ENCODE results near the gene MACROH2A1.

Gene MACROH2A1

DNA sequence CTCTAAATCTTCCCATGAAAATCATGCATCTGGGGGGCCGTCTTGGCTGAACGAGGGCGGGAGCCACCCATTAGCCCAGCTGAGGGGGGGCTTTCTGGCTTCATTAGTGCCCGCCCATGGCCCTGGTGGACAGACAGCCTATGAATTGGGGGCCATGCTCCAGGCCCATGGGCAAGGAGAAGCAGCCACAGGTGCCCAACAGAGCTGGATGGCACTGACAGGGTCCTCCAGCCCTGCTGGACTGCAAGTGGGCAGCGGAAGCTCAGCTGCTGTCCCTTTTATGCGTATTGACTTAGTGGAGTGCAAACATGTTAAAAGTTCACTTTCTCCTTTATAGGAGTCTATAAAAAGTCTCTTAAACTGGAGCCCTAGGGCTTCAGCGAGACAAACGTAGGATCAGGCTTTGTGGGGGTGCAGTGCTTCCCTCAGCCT is 75.3 kb downstream of the MACROH2A1 start:
- no peaks in the 10 kb centered on the region for H3K4me1 ChIP-seq (ENCODE audit: control insufficient read depth, insufficient read depth, low read length)

DNA sequence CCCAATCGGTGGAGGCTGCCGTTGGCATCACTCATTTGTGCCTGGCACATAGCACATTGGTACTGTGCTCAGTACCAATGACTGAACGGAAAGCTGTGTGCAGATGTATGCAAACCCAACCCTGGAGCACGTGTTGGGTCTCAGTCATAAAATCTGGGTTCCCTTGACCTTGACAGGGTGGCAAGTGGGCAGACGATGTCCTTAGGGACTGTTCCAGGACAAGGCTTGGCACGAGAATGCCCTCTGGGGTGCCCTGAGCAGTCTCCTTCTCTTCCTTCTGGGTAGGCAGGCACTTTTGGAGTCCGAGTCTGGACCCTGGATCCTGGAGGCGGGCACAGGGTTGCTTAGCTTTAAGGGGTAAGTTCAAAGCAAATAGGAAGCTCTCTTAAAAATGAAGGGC is 75.8 kb downstream of the MACROH2A1 start:
- no peaks in the 10 kb centered on the region for H3K4me1 ChIP-seq (ENCODE audit: control insufficient read depth, insufficient read depth, low read length)
- 90 to 91% methylated on average over 7 to 8 of the region's 8 CpGs for WGBS, 2 experiments
- H3K36me3 ChIP-seq (ENCODE audit: control insufficient read depth, insufficient read depth, low read length), result no peaks in the 10 kb centered on the region
- no peaks in the 10 kb centered on the region for H3K27me3 ChIP-seq (ENCODE audit: control insufficient read depth, insufficient read depth, low read length, poor library complexity, severe bottlenecking)
- H3K4me3 ChIP-seq (ENCODE audit: insufficient read depth, low read depth, low read length), result no peak overlapping the region
- H3K27ac ChIP-seq (ENCODE audit: insufficient read depth, low read depth, low read length, poor library complexity, severe bottlenecking), result no peak overlapping the region
- H3K9me3 ChIP-seq (ENCODE audit: control insufficient read depth, low read length), result no peaks in the 10 kb centered on the region

More for the DNA sequence above, 75.3 kb downstream of the MACROH2A1 start:
- no peaks in the 10 kb centered on the region for H3K36me3 ChIP-seq (ENCODE audit: control insufficient read depth, insufficient read depth, low read length)
- 91 to 96% methylated on average over 8 of the region's 8 CpGs for WGBS, 2 experiments
- H3K9me3 ChIP-seq (ENCODE audit: control insufficient read depth, low read length), result no peaks in the 10 kb centered on the region
- no peak overlapping the region for H3K27ac ChIP-seq (ENCODE audit: insufficient read depth, low read depth, low read length, poor library complexity, severe bottlenecking)
- no peaks in the 10 kb centered on the region for H3K27me3 ChIP-seq (ENCODE audit: control insufficient read depth, insufficient read depth, low read length, poor library complexity, severe bottlenecking)
- no peak overlapping the region for H3K4me3 ChIP-seq (ENCODE audit: insufficient read depth, low read depth, low read length)

DNA sequence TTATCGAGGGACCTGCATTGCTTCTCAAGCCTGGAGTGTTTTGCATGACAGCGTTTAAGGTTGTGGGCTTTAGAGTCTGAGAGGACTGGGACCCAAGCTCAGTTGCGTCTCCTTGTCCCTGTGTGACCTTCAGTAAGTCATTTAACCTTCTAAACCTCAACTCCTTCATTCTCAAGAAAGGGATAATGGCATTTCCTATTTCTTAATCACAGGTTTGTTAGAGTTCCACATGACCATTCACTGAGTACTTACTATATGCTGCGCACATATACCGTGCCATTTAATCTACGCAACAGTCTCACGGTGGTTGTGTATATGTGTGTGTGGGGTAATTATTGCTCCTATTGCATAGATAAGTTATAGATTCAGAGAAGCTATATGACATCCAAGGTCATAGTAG is 76.3 kb downstream of the MACROH2A1 start:
- no peaks in the 10 kb centered on the region for H3K27me3 ChIP-seq (ENCODE audit: control insufficient read depth, insufficient read depth, low read length, poor library complexity, severe bottlenecking)
- WGBS, 2 experiments, result 94 to 98% methylated on average over 7 of the region's 7 CpGs
- no peaks in the 10 kb centered on the region for H3K4me1 ChIP-seq (ENCODE audit: control insufficient read depth, insufficient read depth, low read length)
- H3K36me3 ChIP-seq (ENCODE audit: control insufficient read depth, insufficient read depth, low read length), result no peaks in the 10 kb centered on the region
- H3K27ac ChIP-seq (ENCODE audit: insufficient read depth, low read depth, low read length, poor library complexity, severe bottlenecking), result no peak overlapping the region
- H3K4me3 ChIP-seq (ENCODE audit: insufficient read depth, low read depth, low read length), result no peak overlapping the region
- no peaks in the 10 kb centered on the region for H3K9me3 ChIP-seq (ENCODE audit: control insufficient read depth, low read length)

DNA sequence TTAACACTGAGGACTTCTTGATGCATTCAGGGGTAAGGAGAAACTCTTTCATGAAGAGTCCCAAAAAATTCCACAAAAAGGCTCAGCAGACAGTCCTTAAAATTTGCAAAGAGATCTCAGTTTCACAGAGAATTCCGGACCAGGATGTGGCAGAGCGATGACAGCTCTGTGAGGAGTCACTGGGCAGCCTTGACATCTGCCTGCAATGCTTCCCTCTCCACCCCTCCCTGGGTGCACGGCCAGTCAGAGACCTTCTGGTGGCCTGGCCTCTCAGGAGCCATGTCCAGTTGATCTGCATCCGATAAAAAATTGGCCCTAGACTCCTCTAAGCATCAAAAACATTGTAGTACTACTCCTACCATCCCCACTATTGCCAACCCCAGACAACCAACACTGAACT is 76.8 kb downstream of the MACROH2A1 start:
- no peaks in the 10 kb centered on the region for H3K36me3 ChIP-seq (ENCODE audit: control insufficient read depth, insufficient read depth, low read length)
- H3K4me3 ChIP-seq (ENCODE audit: insufficient read depth, low read depth, low read length), result no peak overlapping the region
- no peak overlapping the region for H3K27ac ChIP-seq (ENCODE audit: insufficient read depth, low read depth, low read length, poor library complexity, severe bottlenecking)
- H3K4me1 ChIP-seq (ENCODE audit: control insufficient read depth, insufficient read depth, low read length), result no peaks in the 10 kb centered on the region
- H3K9me3 ChIP-seq (ENCODE audit: control insufficient read depth, low read length), result no peaks in the 10 kb centered on the region
- no peaks in the 10 kb centered on the region for H3K27me3 ChIP-seq (ENCODE audit: control insufficient read depth, insufficient read depth, low read length, poor library complexity, severe bottlenecking)
- WGBS, 2 experiments, result 90 to 94% methylated on average over 4 of the region's 4 CpGs

DNA sequence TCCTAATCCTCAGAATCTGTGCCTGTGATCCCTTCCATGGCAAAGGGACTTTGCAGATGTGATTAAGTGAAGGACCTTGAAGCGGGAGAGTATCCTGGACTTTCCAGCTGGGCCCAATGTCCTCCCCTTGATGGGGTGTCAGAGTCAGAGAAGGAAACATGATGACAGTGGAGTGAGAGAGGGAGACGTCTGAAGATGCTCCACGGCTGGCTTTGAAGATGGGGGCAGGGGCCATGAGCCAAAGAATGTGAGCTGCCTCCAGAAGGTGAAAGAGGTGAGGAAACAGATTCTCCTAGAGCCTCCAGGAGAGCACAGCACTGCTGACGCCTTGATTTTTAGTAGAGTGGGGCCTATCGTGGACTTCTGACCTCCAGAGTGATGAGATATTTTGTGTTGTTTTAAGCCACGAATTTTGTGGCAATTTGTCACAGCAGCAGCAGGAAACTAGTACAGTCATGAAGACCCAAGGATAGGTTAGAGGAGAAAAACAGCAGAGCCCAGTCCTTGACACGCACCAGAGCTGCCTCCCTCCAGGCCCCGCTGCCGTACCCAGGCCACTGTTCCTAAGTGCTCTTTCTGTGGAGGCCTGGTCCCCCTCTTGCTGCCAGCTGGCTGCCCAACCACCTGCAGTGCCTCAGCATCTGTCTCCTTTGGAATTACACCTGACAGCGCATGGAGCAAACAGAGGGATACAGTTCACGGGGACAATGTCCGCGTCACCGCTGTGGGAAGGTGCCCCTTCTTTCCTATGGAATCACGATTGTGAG is 78.1 kb downstream of the MACROH2A1 start:
- no peaks in the 10 kb centered on the region for H3K27me3 ChIP-seq (ENCODE audit: control insufficient read depth, insufficient read depth, low read length, poor library complexity, severe bottlenecking)
- H3K4me3 ChIP-seq (ENCODE audit: insufficient read depth, low read depth, low read length), result no peak overlapping the region
- no peaks in the 10 kb centered on the region for H3K4me1 ChIP-seq (ENCODE audit: control insufficient read depth, insufficient read depth, low read length)
- H3K36me3 ChIP-seq (ENCODE audit: control insufficient read depth, insufficient read depth, low read length), result no peaks in the 10 kb centered on the region
- no peak overlapping the region for H3K27ac ChIP-seq (ENCODE audit: insufficient read depth, low read depth, low read length, poor library complexity, severe bottlenecking)
- H3K9me3 ChIP-seq (ENCODE audit: control insufficient read depth, low read length), result no peaks in the 10 kb centered on the region
- 92% methylated on average over 15 of the region's 15 CpGs for WGBS, 2 experiments

DNA sequence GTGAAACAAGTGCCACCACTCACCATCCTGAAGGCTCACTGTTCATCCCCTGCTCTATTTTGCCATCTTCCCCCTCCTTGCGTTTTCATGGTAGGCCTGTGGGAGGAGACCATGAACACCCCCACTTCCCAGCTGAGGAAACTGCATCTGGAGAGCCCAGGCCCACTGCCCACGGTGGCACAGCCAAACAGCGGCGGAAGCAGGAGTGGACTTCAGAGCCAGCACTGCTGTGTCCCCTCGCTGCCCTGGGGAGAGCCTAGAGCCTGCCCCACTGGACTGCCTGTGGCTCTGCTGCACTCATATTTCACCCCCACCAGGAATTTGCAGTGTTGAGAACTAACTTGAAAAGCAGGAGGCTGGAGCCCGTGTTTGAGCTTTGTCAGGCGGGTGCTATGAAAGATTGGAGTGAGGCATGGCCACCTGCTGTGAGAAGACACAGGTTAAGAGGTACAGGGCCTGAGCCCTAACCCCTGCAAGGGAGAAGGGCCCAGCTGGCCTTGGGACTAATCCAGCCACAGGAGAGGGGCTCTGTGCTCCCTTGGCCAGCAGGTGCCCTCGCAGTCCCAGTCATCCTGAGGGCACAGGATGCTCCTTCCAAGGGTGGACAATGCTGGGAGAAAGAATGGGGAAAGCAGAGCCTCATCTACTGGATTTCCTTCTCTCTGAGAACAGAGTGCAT is 79.0 kb downstream of the MACROH2A1 start:
- no peaks in the 10 kb centered on the region for H3K9me3 ChIP-seq (ENCODE audit: control insufficient read depth, low read length)
- no peaks in the 10 kb centered on the region for H3K4me1 ChIP-seq (ENCODE audit: control insufficient read depth, insufficient read depth, low read length)
- H3K36me3 ChIP-seq (ENCODE audit: control insufficient read depth, insufficient read depth, low read length), result no peaks in the 10 kb centered on the region
- no peaks in the 10 kb centered on the region for H3K27me3 ChIP-seq (ENCODE audit: control insufficient read depth, insufficient read depth, low read length, poor library complexity, severe bottlenecking)
- WGBS, 2 experiments, result 78 to 82% methylated on average over 8 of the region's 8 CpGs
- H3K4me3 ChIP-seq (ENCODE audit: insufficient read depth, low read depth, low read length), result no peak overlapping the region
- no peak overlapping the region for H3K27ac ChIP-seq (ENCODE audit: insufficient read depth, low read depth, low read length, poor library complexity, severe bottlenecking)

DNA sequence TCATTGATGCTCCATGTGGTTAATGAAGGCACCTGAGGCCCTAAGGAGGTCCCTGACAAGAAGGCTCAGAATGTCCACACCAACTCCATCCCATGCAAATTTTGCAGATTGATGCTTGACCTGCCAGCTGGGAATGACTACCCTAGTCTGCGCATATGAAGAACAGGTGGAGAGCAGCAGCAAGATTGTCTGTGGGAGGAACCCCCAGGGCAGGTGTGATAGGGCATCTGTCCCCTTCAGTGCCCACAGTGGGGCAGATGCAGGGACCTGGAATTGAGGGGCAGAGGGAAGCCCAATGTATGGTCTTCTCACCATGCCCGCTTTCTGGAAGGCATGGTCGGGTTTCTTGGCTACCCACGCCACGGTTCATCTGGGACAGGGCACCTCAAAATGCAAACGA is 79.6 kb downstream of the MACROH2A1 start:
- WGBS, 2 experiments, result 94 to 96% methylated on average over 6 of the region's 6 CpGs
- Histone ChIP-seq H3K27ac (ENCODE audit: insufficient read depth, low read depth, low read length, poor library complexity, severe bottlenecking) (no peak overlapping the region), H3K27me3 (ENCODE audit: control insufficient read depth, insufficient read depth, low read length, poor library complexity, severe bottlenecking) (no peaks in the 10 kb centered on the region), H3K36me3 (ENCODE audit: control insufficient read depth, insufficient read depth, low read length) (no peaks in the 10 kb centered on the region), H3K4me1 (ENCODE audit: control insufficient read depth, insufficient read depth, low read length) (no peaks in the 10 kb centered on the region), H3K9me3 (ENCODE audit: control insufficient read depth, low read length) (no peaks in the 10 kb centered on the region), H3K4me3 (ENCODE audit: insufficient read depth, low read depth, low read length) (no peak overlapping the region)

DNA sequence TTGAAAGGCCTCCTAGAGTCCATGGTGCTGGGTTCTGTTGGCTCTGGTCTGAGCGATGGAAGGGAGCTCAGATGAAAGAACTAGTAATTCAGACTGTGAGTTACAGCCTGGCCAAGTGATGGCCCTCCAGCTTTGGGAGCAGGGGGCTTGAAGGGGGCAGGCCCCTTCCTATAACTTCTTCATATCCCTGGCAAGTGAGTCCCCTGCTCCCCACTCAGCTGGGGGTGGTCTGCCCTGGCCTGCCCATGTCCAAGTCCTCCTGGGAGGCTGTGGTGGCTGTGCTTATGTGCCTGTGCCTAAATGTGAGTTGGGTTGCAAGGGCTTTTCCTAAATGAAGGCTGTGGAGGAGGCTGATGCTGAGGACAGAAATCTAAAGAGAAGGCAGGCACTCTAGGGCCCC is 80.1 kb downstream of the MACROH2A1 start:
- no peaks in the 10 kb centered on the region for H3K36me3 ChIP-seq (ENCODE audit: control insufficient read depth, insufficient read depth, low read length)
- no peak overlapping the region for H3K4me3 ChIP-seq (ENCODE audit: insufficient read depth, low read depth, low read length)
- 91 to 97% methylated on average over 1 of the region's 1 CpG for WGBS, 2 experiments
- no peaks in the 10 kb centered on the region for H3K4me1 ChIP-seq (ENCODE audit: control insufficient read depth, insufficient read depth, low read length)
- no peaks in the 10 kb centered on the region for H3K27me3 ChIP-seq (ENCODE audit: control insufficient read depth, insufficient read depth, low read length, poor library complexity, severe bottlenecking)
- H3K9me3 ChIP-seq (ENCODE audit: control insufficient read depth, low read length), result no peaks in the 10 kb centered on the region
- no peak overlapping the region for H3K27ac ChIP-seq (ENCODE audit: insufficient read depth, low read depth, low read length, poor library complexity, severe bottlenecking)

DNA sequence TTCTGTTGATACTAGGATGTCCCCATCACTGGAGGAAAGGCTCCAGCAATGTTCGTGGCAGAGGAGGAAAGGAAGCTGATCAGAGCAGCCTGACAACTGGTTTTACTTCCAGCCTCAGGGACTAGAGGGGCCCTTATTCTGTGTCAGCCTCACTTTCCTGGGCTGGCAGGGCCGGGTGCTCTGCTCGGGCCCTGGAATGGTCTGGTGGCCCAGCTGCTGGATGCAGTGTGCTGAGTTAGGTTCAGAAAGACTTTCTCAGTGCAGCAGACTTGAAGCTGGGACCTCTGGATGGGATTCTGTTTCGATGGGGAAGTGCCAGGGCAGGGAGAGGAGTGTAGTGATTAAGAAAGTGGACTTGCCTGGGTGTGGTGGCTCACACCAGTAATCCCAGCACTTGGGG is 81.0 kb downstream of the MACROH2A1 start:
- 92 to 93% methylated on average over 4 of the region's 4 CpGs for WGBS, 2 experiments
- Histone ChIP-seq H3K36me3 (ENCODE audit: control insufficient read depth, insufficient read depth, low read length) (no peaks in the 10 kb centered on the region), H3K9me3 (ENCODE audit: control insufficient read depth, low read length) (no peaks in the 10 kb centered on the region), H3K27ac (ENCODE audit: insufficient read depth, low read depth, low read length, poor library complexity, severe bottlenecking) (no peak overlapping the region), H3K27me3 (ENCODE audit: control insufficient read depth, insufficient read depth, low read length, poor library complexity, severe bottlenecking) (no peaks in the 10 kb centered on the region), H3K4me1 (ENCODE audit: control insufficient read depth, insufficient read depth, low read length) (no peaks in the 10 kb centered on the region), H3K4me3 (ENCODE audit: insufficient read depth, low read depth, low read length) (no peak overlapping the region)

DNA sequence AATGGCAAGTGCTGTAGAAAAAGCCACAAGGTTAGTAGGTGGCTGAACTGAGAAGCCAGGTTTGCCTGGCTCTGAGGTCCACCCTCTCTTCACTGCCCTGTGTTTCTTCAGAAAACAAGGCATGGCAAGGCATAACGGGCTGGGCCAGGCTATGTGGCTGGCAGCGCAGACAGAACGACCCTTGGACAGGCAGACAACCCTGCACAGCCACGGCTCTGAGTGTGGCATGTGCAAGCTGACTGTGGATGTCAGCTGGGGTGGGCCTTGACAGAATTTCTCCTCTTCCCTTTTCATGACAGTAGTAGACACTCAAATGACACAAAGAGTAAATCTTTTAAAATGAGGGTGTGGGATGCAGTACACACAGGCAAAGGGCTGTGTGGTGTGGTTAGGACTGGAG is 81.7 kb downstream of the MACROH2A1 start:
- no peak overlapping the region for H3K27ac ChIP-seq (ENCODE audit: insufficient read depth, low read depth, low read length, poor library complexity, severe bottlenecking)
- WGBS, 2 experiments, result 90 to 96% methylated on average over 4 of the region's 4 CpGs
- H3K9me3 ChIP-seq (ENCODE audit: control insufficient read depth, low read length), result no peaks in the 10 kb centered on the region
- no peaks in the 10 kb centered on the region for H3K27me3 ChIP-seq (ENCODE audit: control insufficient read depth, insufficient read depth, low read length, poor library complexity, severe bottlenecking)
- no peaks in the 10 kb centered on the region for H3K36me3 ChIP-seq (ENCODE audit: control insufficient read depth, insufficient read depth, low read length)
- H3K4me1 ChIP-seq (ENCODE audit: control insufficient read depth, insufficient read depth, low read length), result no peaks in the 10 kb centered on the region
- no peak overlapping the region for H3K4me3 ChIP-seq (ENCODE audit: insufficient read depth, low read depth, low read length)
